Chondrocyte (in vitro differentiated cells): Measurements from ENCODE around the gene COX7B2. TPM values are rescaled to one million over a fixed set of nuclear protein-coding genes. Genes with fewer than 3 reads are reported as not detected.

Source experiments
- DNase-seq: peaks from one replicate; pipeline ENCODE4 v3.0.0; 2021; ENCODE audit warnings: mixed read lengths, low spot score
- H3K27ac Mint-ChIP-seq: one replicate; pipeline ENCODE4 v1.8.0; 2021; ENCODE audit warnings: mild to moderate bottlenecking, moderate library complexity, mixed read lengths; ENCODE audit not compliant: unreplicated experiment
- H3K27me3 Mint-ChIP-seq: 2 replicates; pipeline ENCODE4 v1.8.0; 2021; ENCODE audit warnings: low read depth, mixed read lengths
- H3K36me3 Mint-ChIP-seq: 2 replicates; pipeline ENCODE4 v1.8.0; 2021; ENCODE audit warnings: low read depth, mixed read lengths
- H3K4me1 Mint-ChIP-seq: 2 replicates; pipeline ENCODE4 v1.8.0; 2021; ENCODE audit warnings: low read depth, mild to moderate bottlenecking, mixed read lengths
- H3K4me3 Mint-ChIP-seq: one replicate; pipeline ENCODE4 v1.8.0; 2021; ENCODE audit warnings: mild to moderate bottlenecking, moderate library complexity, mixed read lengths; ENCODE audit not compliant: unreplicated experiment
- H3K9me3 Mint-ChIP-seq: 2 replicates; pipeline ENCODE4 v1.8.0; 2021; ENCODE audit warnings: low read depth, mixed read lengths
- CTCF ChIP-seq: fragments of 200-600 bp; sonication (generic); IDR thresholded peaks from 2 replicates; pipeline ENCODE4 v1.5.0; 2021; ENCODE audit warnings: antibody characterized with exemption, mild to moderate bottlenecking, moderate library complexity
- total RNA-seq: library from RNA; stranded (reverse); gene quantifications from 3 replicates; pipeline ENCODE4 v1.2.1, GENCODE V29; 2021

Gene COX7B2
- total RNA-seq, 1 donor from 2014 or later = not detected

- no peaks in the 10 kb centered on the region for H3K36me3 Mint-ChIP-seq
- peaks cover 2% of the 10 kb centered on the region for H3K9me3 Mint-ChIP-seq
- H3K27me3 Mint-ChIP-seq = peaks cover 16% of the 10 kb centered on the region
- no peak overlapping the region for H3K27ac Mint-ChIP-seq
- no peak for TF ChIP-seq CTCF
- no peaks in the 10 kb centered on the region for H3K4me1 Mint-ChIP-seq
- DNase-seq = no peak
- no peak overlapping the region for H3K4me3 Mint-ChIP-seq
Observed at GRCh38 chr4:46908148-46908547, 897 bp downstream of the COX7B2 start.

- no peak for DNase-seq
- peaks cover 18% of the 10 kb centered on the region for H3K27me3 Mint-ChIP-seq
- no peaks in the 10 kb centered on the region for H3K9me3 Mint-ChIP-seq
- no peaks in the 10 kb centered on the region for H3K4me1 Mint-ChIP-seq
- no peak overlapping the region for H3K27ac Mint-ChIP-seq
- no peak overlapping the region for H3K4me3 Mint-ChIP-seq
- TF ChIP-seq CTCF = no peak
- no peaks in the 10 kb centered on the region for H3K36me3 Mint-ChIP-seq
Observed at GRCh38 chr4:46900082-46900481, 9.0 kb downstream of the COX7B2 start.

- H3K9me3 Mint-ChIP-seq = no peaks in the 10 kb centered on the region
Observed at GRCh38 chr4:46894826-46895225, 14.2 kb downstream of the COX7B2 start.

GRCh38 chr4:46890056-46890455, 19.0 kb downstream of the COX7B2 start:
- Mint-ChIP-seq H3K4me3 (no peak overlapping the region), H3K9me3 (no peaks in the 10 kb centered on the region), H3K27ac (no peak overlapping the region), H3K36me3 (no peaks in the 10 kb centered on the region), H3K4me1 (no peaks in the 10 kb centered on the region), H3K27me3 (peaks cover 15% of the 10 kb centered on the region)
- DNase-seq = no peak
- no peak for TF ChIP-seq CTCF

More at GRCh38 chr4:46894826-46895225, 14.2 kb downstream of the COX7B2 start:
- Mint-ChIP-seq H3K4me3 (no peak overlapping the region), H3K4me1 (no peaks in the 10 kb centered on the region), H3K36me3 (no peaks in the 10 kb centered on the region), H3K27ac (no peak overlapping the region), H3K27me3 (peaks cover 14% of the 10 kb centered on the region)
- no peak for TF ChIP-seq CTCF
- DNase-seq = no peak

GRCh38 chr4:46889410-46889809, 19.6 kb downstream of the COX7B2 start:
- H3K27ac Mint-ChIP-seq = no peak overlapping the region
- no peaks in the 10 kb centered on the region for H3K9me3 Mint-ChIP-seq
- no peak overlapping the region for H3K4me3 Mint-ChIP-seq
- no peak for TF ChIP-seq CTCF
- no peaks in the 10 kb centered on the region for H3K36me3 Mint-ChIP-seq
- no peak for DNase-seq
- H3K4me1 Mint-ChIP-seq = no peaks in the 10 kb centered on the region
- peaks cover 19% of the 10 kb centered on the region for H3K27me3 Mint-ChIP-seq
